Skeletal muscle tissue (tissue), 4 donors: Measurements from ENCODE around the gene PTCSC3. TPM values are rescaled to one million over a fixed set of nuclear protein-coding genes. Genes with fewer than 3 reads are reported as not detected.

Experiments
- H3K27ac ChIP-seq: one replicate; pipeline ENCODE4 v1.7.0; 2013; ENCODE audit warnings: mild to moderate bottlenecking, low read depth, low read length, inconsistent platforms
- H3K27me3 ChIP-seq, 3 donors: one replicate each; pipeline ENCODE4 v1.7.0; 2013; ENCODE audit warnings: low read length in 3 of 3; ENCODE audit not compliant: control insufficient read depth in 3 of 3, insufficient read depth in 3 of 3
- H3K36me3 ChIP-seq, 3 donors: one replicate each; pipeline ENCODE4 v1.7.0; 2013; ENCODE audit warnings: low read length in 3 of 3; ENCODE audit not compliant: control insufficient read depth in 3 of 3, insufficient read depth in 3 of 3
- H3K4me1 ChIP-seq, 3 donors: one replicate each; pipeline ENCODE4 v1.7.0; 2013; ENCODE audit warnings: low read length in 3 of 3, mild to moderate bottlenecking in 3 of 3; ENCODE audit not compliant: control insufficient read depth in 3 of 3, insufficient read depth in 3 of 3
- H3K4me3 ChIP-seq, 3 donors: one replicate each; pipeline ENCODE4 v1.7.0; 2013; ENCODE audit warnings: low read length in 3 of 3
- H3K9ac ChIP-seq, 3 donors: one replicate each; pipeline ENCODE4 v1.7.0; 2013; ENCODE audit warnings: low read length in 3 of 3, mild to moderate bottlenecking in 3 of 3, moderate library complexity in 2 of 3, low read depth in 1 of 3
- H3K9me3 ChIP-seq, 3 donors: one replicate each; pipeline ENCODE4 v1.7.0; 2013; ENCODE audit warnings: low read length in 3 of 3; ENCODE audit not compliant: control insufficient read depth in 3 of 3
- total RNA-seq: library from RNA; depleted of rRNA; stranded (reverse); fragments of >200 nt; gene quantifications from one replicate; pipeline ENCODE4 v1.2.3, GENCODE V29; 2014
- donor health status: Osteomylitis.

The PTCSC3 gene
- total RNA-seq, 1 donor from 2014 or later, result not detected

DNA sequence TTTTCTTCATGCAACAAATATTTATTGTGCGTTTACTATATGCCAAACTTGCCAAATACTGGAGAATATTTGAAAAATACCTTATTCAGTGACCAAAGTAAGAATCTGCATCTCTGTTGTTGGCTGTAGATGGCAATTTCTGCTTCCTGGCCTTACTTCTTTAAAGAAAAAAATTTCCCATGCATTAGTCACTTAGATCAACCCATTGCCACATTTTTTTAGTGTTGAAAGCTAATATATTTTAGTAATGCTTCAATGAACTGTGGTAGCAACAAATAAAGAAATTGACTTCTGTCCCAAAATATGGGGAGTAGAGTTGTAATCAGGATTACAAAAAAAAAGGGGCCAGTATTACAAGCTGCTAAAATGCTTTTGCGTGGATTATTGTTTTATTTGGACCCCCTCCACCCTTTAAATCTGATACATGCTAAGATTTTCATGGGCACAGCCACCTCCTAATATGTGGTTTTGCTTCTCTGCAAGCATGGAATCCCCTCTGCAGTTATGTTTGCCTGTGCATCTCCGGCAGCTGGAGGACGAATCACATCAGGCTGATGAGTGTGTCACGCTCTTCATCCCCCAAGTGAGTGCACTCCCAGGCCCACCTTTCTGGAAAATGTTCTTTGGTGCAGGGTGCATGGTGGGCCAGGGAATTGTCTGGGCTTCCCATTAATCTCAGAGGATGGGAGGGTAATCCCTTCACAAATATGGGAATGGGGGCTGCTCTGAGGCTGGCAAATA lies 38.1 kb upstream of the PTCSC3 start:
- H3K4me3 ChIP-seq, result no peak overlapping the region
- H3K36me3 ChIP-seq, result no peaks in the 10 kb centered on the region
- no peak overlapping the region for H3K27ac ChIP-seq
- H3K9ac ChIP-seq, result no peak overlapping the region
- H3K27me3 ChIP-seq, result peaks cover 6 to 13% (median 10%) of the 10 kb centered on the region in 3 donors
- H3K4me1 ChIP-seq, result no peaks in the 10 kb centered on the region
- no peaks in the 10 kb centered on the region for H3K9me3 ChIP-seq

DNA sequence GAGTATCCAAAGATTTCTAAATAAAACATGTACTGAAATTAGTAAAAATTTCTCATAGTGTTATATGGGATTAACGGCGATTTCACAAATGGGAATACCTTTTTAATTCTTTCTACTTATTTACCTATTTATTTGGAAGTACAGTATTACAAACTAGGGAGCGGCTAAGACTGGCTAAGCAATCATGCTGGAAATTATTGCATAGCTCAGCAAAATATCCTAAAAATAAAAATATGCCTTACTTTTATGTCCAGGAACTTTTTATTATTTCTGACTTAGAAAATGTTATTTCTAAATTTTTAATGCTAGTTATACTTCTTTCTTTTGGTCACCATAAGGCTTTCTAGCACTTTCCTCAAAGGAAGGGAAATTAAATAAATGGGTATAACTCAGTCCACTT lies 36.5 kb upstream of the PTCSC3 start:
- Histone ChIP-seq H3K27me3 (peaks cover 6 to 13% (median 10%) of the 10 kb centered on the region in 3 donors), H3K4me1 (no peaks in the 10 kb centered on the region), H3K36me3 (no peaks in the 10 kb centered on the region), H3K4me3 (no peak overlapping the region), H3K27ac (no peak overlapping the region), H3K9me3 (no peaks in the 10 kb centered on the region), H3K9ac (no peak overlapping the region)

DNA sequence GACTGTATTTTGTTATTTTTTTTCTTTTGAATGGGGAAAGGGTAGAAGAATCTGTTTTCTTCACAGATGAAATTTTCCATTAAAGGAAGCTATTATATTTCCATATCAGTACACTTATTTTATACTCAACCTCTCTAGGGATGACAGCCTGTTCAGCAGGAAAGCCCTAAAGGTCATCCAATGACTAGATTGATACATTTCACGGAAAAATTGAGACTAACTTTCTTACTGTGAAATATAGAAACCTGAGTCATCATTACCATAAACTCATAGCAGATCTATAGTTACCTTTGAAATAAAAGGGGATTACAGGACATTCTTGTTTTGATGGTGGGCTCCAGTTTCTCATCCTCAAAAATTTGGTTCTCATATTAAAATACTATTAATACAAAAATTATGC lies 36.1 kb upstream of the PTCSC3 start:
- no peaks in the 10 kb centered on the region for H3K36me3 ChIP-seq
- no peak overlapping the region for H3K4me3 ChIP-seq
- peaks cover 3 to 10% (median 8%) of the 10 kb centered on the region in 3 donors for H3K27me3 ChIP-seq
- H3K9ac ChIP-seq, result no peak overlapping the region
- no peaks in the 10 kb centered on the region for H3K4me1 ChIP-seq
- no peak overlapping the region for H3K27ac ChIP-seq
- no peaks in the 10 kb centered on the region for H3K9me3 ChIP-seq

DNA sequence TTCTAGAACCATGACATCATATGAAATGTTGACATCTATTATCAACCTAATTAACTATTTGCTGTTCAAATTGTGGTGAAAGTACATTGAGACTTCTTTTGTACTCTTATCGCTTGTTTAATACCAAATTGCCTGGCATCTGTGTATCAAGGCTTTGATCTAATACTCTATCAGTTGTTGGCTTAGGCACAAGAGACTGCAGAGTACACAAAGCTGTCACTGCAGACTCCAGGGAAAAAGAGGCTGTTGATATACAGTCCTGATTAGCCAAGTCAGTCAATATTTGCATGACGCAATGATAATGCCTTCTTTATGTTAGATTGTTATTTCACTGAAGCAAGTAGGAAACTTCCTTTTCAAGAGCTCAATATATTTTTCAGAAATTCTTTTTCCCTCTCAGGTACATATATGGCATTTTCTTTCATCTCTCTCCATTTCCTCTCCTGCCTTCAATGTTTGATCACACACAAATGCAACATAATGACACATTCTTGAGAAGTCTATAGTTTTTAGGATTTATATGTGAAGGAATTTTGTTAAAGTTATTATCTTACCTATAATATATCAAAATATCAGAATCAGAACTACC lies 32.3 kb upstream of the PTCSC3 start:
- no peak overlapping the region for H3K9ac ChIP-seq
- H3K9me3 ChIP-seq, result no peaks in the 10 kb centered on the region
- H3K27ac ChIP-seq, result no peak overlapping the region
- no peaks in the 10 kb centered on the region for H3K36me3 ChIP-seq
- H3K4me3 ChIP-seq, result no peak overlapping the region
- no peaks in the 10 kb centered on the region for H3K27me3 ChIP-seq
- H3K4me1 ChIP-seq, result no peaks in the 10 kb centered on the region

DNA sequence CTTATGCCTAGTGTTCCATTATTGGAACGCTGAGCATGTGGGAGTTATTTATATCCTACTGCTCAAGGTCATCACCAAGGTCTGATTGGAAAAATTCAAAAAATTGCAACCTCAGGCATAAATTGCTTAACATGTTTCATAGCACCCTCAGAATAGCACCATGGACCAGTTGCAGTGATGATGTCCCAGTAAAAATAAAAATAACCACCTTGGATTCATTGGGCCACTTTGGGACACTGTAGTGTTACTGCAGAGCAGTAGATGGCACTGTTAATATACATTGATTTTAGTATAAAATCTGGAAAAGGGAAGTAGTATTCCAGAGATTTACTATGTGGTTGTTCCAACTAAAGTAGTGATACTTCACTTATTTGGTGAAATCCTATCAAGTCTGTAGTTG lies 31.0 kb upstream of the PTCSC3 start:
- Histone ChIP-seq H3K9me3 (peaks cover 0 to 2% (median 0%) of the 10 kb centered on the region in 3 donors), H3K27ac (no peak overlapping the region), H3K27me3 (no peaks in the 10 kb centered on the region), H3K9ac (no peak overlapping the region), H3K4me3 (no peak overlapping the region), H3K36me3 (no peaks in the 10 kb centered on the region), H3K4me1 (no peaks in the 10 kb centered on the region)

DNA sequence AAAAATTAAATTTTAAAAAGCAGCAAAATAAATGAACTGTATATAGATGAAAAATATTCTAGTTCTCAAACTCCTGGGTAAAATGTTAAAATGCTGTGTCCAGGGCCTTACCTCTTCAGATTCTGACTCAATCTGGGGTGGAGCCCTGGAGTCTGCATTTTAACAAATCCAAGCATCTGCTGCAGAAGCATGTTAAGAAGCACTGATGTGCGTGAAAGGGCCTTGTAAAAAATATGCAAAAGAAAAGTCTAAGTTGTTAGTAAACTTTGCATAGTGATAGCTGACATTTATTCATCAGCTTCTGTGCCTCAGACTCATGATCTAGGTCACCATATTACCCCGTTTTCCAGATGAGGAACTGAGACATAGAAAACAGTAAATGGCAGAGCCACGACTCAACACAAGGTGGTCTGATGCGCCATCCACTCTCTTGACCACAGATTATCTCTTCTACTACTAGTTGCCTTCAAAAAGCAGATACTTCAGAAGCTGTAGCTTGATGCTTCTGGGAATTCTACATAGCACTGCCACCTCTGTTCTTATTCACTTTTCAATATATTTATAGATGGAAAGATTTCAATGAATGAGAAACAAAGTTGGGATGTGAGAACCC lies 28.0 kb upstream of the PTCSC3 start:
- Histone ChIP-seq H3K27ac (no peak overlapping the region), H3K36me3 (no peaks in the 10 kb centered on the region), H3K4me3 (no peak overlapping the region), H3K4me1 (no peaks in the 10 kb centered on the region), H3K27me3 (no peaks in the 10 kb centered on the region), H3K9ac (no peak overlapping the region), H3K9me3 (peaks cover 0 to 2% (median 0%) of the 10 kb centered on the region in 3 donors)

DNA sequence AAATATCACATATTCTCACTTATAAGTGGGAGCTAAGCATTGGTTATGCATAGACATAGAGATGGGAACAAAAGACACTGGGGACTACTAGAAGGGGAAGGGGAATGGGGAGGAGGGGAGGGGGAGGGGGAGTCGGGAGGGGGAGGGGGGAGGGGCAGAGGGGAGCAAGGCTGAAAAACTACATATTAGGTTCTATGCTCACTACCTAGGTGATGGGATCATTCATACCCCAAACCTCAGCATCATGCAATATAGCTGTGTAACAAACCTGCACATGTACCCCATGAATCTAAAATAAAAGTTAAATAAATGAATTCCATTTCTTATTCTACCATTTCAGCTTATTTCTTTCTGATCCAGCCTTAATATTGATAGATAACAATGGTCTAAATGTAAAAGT lies 21.9 kb upstream of the PTCSC3 start:
- Histone ChIP-seq H3K36me3 (no peaks in the 10 kb centered on the region), H3K27me3 (no peaks in the 10 kb centered on the region), H3K27ac (no peak overlapping the region), H3K9ac (no peak overlapping the region), H3K4me3 (no peak overlapping the region), H3K9me3 (no peaks in the 10 kb centered on the region), H3K4me1 (no peaks in the 10 kb centered on the region)

DNA sequence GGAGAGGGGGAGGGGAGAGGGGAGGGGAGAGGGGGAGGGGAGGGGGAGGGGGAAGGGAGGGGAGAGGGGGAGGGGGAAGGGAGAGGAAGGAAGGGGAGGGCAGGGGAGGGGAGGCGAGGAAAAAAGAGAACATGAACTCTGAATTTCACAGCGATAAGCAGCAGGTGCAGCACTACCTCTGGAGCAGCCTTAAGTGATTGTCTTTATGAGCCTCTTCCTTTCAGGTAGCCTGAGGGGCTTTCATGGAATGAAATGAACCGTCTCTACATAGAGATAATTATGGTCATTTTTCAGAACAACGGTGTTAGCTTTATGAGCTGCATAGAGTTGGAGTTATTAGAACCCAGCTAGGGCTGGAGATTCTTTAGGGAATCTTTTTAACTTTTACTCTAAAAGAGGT lies 18.1 kb upstream of the PTCSC3 start:
- no peaks in the 10 kb centered on the region for H3K27me3 ChIP-seq
- no peaks in the 10 kb centered on the region for H3K36me3 ChIP-seq
- H3K9ac ChIP-seq, result no peak overlapping the region
- H3K4me1 ChIP-seq, result no peaks in the 10 kb centered on the region
- no peak overlapping the region for H3K4me3 ChIP-seq
- no peak overlapping the region for H3K27ac ChIP-seq
- no peaks in the 10 kb centered on the region for H3K9me3 ChIP-seq

DNA sequence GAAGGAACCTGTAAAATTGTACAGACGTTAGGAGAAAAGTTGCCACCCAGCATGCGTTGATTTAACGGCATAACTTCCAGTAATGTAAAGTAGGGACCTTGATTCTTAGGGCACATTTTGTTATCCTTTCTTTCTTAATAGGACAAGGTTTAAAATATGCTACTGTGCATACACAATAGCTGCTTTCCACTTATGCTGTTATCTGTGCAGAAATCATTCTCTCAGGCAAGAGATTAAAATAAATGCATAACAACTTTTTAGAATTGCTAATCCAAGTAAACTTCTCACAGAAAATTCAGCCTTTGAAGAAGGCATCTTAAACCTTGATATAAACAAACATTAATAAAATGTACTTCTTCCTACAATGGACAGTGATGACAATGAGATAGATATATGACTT lies 16.0 kb upstream of the PTCSC3 start:
- no peak overlapping the region for H3K9ac ChIP-seq
- H3K27ac ChIP-seq, result no peak overlapping the region
- no peaks in the 10 kb centered on the region for H3K27me3 ChIP-seq
- no peaks in the 10 kb centered on the region for H3K4me1 ChIP-seq
- no peak overlapping the region for H3K4me3 ChIP-seq
- no peaks in the 10 kb centered on the region for H3K9me3 ChIP-seq
- H3K36me3 ChIP-seq, result no peaks in the 10 kb centered on the region

DNA sequence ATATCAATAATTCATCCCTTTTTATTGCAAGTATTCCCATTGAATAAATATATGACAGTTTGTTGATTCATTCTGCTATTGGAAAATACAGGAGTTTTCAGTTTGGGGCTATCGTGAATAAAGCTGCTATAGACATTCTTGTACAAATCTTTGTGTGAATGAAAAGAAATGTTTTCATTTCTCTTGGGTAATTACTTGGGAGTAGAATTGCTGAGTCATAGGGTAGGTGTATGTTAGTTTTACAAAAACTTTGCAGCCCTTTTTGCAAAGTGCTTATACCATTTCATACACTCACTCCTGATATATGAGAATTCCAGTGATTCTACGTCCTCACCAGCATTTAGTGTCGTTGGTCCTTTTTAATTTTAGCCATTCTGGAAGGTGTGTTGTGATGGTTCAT lies 6.9 kb upstream of the PTCSC3 start:
- H3K4me1 ChIP-seq, result no peaks in the 10 kb centered on the region
- no peaks in the 10 kb centered on the region for H3K36me3 ChIP-seq
- no peak overlapping the region for H3K9ac ChIP-seq
- H3K9me3 ChIP-seq, result peaks cover 0 to 2% (median 0%) of the 10 kb centered on the region in 3 donors
- no peak overlapping the region for H3K4me3 ChIP-seq
- no peaks in the 10 kb centered on the region for H3K27me3 ChIP-seq
- no peak overlapping the region for H3K27ac ChIP-seq
